GM12864 (cell line): ENCODE measurements around the gene NEO1.
A peak's percentile ranks its signal among the peaks of the same experiment; 100 is the strongest.

Source experiments
- DNase-seq: peaks from one replicate; pipeline ENCODE4 v3.0.0-alpha.2; 2011; ENCODE audit warnings: low read depth
- H3K4me3 ChIP-seq: 2 replicates; pipeline ENCODE4 v1.5.1; 2011; ENCODE audit warnings: mild to moderate bottlenecking, low read depth, low read length, control low read depth
- TF ChIP-seq, protein P1 (sequence below): IDR thresholded peaks from 2 replicates; pipeline ENCODE4 v1.5.1; 2011; ENCODE audit warnings: low read depth, mild to moderate bottlenecking, moderate library complexity, low read length, control low read depth, inconsistent platforms; ENCODE audit errors: missing control alignments

NEO1 gene

DNA sequence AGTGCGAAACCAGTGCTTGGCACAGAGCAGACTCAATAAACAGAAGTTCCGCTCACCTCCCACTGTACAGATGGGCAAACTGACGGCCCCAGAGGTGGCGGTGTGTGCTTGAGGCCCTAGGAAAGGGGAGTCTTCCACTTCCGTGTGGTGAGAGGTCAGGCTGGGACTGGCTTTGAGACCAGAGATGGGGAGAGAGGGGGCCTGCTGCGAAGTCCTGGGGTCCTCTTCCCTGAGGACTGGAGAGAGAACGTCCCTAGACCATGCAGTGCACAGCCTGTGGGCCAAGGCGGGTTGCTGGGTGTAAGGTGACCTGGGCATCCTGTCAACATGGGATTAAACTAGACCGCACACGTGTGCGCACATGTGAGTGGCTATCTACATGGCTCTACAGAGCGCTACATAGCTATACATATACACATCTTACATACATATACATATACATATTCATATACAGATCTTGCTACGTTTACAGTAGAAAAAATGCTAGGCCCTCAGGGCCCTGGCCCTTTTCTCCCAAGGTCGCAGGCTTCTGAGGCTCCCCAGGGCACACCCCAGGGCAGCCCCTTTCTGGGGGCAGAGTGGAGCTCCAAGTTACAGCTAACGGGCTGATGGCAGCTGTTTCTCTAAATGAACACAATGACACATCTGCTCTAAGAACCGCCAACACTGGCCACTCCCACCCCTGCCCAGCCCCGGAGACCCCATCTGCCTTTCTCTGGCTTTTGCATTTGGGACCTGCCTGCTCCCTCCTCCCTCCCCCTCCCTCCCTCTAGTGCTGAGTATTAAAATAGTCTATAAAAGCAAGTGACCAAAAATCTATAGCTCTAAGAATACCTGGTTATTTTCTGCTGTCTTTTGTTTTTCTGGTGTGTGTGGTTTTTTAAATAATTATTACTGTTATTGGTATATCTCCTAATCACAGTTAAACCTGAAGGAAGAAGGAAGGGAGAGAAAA is 269.5 kb downstream of the NEO1 start:
- TF ChIP-seq, protein P1, sequence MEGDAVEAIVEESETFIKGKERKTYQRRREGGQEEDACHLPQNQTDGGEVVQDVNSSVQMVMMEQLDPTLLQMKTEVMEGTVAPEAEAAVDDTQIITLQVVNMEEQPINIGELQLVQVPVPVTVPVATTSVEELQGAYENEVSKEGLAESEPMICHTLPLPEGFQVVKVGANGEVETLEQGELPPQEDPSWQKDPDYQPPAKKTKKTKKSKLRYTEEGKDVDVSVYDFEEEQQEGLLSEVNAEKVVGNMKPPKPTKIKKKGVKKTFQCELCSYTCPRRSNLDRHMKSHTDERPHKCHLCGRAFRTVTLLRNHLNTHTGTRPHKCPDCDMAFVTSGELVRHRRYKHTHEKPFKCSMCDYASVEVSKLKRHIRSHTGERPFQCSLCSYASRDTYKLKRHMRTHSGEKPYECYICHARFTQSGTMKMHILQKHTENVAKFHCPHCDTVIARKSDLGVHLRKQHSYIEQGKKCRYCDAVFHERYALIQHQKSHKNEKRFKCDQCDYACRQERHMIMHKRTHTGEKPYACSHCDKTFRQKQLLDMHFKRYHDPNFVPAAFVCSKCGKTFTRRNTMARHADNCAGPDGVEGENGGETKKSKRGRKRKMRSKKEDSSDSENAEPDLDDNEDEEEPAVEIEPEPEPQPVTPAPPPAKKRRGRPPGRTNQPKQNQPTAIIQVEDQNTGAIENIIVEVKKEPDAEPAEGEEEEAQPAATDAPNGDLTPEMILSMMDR, result no peak
- DNase-seq, result no peak
- no peak overlapping the region for H3K4me3 ChIP-seq

DNA sequence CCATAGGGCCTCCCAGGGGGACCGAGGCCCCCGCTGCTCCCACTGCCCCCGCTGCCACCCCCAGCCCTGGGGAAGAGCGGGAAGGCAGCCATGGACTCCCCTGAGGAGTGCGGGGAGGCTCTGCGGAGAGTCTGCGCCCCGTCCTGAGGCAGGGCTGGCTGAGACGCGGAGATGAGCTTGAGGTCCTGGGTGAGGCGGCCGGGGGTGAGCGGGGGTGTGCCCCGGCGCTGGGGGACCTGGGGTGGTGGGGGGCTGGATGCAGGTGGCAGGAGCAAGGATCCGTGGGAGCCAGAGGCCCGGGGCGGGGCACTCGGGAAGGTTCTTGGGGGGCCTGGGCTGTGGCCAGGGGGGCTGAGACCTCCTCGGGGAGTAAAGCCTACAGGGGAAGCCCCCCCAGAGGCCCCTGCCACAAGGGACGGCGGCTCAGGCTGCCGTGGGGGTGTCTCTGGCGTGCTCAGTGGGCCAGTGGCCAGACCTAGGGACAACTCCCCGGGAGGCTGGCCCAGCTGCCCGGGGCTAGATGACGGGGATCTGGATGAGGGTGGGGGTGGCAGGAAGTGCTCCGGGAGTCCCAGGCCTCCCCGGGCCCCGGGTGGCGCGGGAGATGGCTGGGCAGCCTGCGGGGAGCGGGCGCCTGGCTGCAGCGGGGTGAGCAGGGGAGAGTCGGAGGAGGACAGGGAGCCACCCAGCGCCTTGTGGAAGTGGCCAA is 270.6 kb downstream of the NEO1 start:
- TF ChIP-seq, protein P1, result no peak
- no peak overlapping the region for H3K4me3 ChIP-seq
- DNase-seq, result no peak

DNA sequence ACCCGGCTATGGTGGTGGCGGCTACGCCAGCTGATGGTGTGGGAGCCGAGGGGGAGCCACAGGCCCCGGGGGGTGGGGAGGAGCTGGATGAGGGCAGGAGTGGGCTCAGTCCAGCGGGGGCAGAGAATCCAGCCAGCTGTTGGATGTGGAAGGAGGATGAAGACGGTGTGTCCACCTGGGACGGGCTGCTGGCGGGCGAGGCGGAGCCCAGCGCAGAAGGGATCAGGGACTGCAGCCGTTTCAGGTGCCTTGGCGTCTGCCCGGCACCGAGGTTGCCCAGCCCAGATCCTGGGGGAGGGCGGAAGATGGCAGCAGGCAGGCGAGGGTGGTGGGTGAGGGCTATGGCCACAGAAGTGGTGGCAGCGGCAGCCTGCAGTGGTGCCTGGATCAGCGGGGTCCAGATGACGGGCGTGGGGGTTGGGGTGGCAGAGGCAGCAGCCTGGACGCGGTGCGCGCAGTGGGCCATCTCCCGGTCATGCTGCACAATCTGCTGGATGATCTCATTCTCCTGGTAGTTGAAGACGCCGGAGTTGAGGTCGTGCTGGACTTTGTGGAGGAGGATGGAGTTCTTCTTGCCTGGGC is 271.2 kb downstream of the NEO1 start:
- TF ChIP-seq, protein P1, result no peak
- no peak for DNase-seq
- H3K4me3 ChIP-seq, result no peak overlapping the region

DNA sequence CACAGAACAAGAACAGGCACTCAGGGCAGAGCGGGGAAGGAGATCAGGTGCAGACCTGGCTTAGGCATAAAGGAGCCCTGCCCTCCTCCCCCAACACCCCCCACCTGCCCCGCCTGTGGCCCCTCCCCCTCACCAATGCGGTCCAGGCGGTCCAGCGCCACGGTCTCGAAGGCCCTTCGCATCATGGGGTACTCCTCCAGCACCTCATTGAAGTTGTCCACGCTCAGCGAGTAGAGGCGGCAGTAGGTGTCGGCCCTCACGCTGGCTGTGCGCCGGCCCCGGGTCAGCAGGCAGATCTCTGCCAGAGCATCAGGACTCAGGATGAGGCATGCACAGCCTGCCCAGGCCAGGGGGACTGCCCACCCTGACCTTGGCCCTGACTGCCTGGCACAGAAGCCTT is 271.7 kb downstream of the NEO1 start:
- TF ChIP-seq, protein P1, result no peak

DNA sequence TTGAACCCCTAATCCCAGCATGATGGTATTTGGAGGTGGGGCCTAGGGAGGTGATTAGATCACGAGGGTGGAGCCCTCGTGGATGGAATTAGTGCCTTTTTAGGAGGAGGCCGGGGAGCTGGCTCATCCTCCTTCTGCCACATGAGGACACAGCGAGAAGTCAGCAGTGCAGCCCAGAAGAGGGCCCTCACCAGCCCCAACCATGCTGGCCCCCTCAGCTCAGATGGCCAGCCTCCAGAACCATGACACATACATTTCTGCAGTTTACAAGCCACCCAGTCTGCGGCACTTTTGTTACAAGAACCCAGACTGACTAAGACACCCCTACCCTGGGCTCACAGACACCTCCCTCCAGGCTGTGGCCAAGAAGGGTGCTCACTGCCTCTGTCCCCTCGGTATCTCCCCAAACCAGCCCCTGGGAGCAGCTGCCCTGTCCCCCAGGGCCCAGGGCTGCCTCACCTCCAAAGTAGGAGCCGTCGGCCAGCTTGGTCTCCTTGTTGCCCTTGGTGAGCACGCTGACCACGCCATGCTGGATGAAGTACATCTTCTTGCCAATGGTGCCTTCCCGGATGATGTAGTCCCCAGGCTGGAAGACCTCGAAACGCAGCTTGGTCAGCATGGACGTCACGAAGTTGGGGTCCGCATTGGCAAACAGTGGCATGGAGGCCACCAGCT is 272.4 kb downstream of the NEO1 start:
- TF ChIP-seq, protein P1, result no peak
- no peak for DNase-seq
- H3K4me3 ChIP-seq, result no peak overlapping the region

More for the DNA sequence above, 271.7 kb downstream of the NEO1 start:
- no peak for DNase-seq
- H3K4me3 ChIP-seq, result no peak overlapping the region

DNA sequence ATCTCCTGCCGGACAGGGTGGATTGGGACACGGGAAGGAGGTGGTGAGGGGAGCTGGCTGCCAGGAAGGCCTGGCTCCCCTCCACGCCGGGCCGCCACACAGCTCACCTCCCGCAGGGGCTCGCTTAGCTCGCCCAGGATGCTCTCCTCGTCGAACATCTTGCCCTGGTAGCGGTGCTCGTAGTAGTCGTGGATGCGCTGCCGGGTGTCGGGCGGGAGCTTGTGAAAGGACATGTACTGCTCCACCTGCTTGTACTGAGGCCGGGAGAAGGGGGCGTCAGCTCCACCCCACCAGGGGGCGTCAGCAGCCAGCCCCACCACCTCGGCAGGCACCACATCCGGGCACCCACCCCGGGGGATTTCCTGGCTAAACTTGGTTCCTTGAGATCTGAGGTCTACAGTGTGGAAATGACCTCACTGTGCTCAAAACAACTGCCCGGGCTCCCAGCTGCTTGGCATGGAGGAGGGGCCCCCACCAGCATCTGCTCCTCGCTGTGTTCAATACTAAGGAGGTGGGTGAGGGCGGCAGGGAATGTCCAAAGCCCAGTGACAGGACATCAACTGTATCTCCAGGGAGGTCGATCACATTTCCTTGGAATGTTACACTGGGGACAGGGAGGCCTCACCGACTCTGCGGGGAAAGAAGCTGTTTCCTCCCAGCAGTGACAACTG is 273.1 kb downstream of the NEO1 start:
- DNase-seq, result no peak
- TF ChIP-seq, protein P1, result peak; percentile 16
- H3K4me3 ChIP-seq, result no peak overlapping the region
